Upper lobe of right lung (tissue), 1 donor: ENCODE data around the gene DLEC1. TPM values are rescaled to one million over a fixed set of nuclear protein-coding genes. Genes with fewer than 3 reads are reported as not detected.
A peak's percentile ranks its signal among the peaks of the same experiment; 100 is the strongest.

ENCODE experiments used
- ATAC-seq: fragments of 200-7000 bp; cut with Tn5 transposase; one replicate; pipeline ENCODE4 v1.9.1; 2020; ENCODE audit warnings: mild to moderate bottlenecking, moderate library complexity
- DNase-seq: peaks from one replicate; pipeline ENCODE4 v3.0.0-alpha.2; 2020
- H3K27ac ChIP-seq: fragments of 200-600 bp; one replicate; pipeline ENCODE4 v1.8.0; 2022
- H3K27me3 ChIP-seq: fragments of 200-600 bp; one replicate; pipeline ENCODE4 v1.8.0; 2022; ENCODE audit warnings: mild to moderate bottlenecking
- H3K36me3 ChIP-seq: fragments of 200-600 bp; one replicate; pipeline ENCODE4 v1.8.0; 2022
- H3K4me1 ChIP-seq: fragments of 200-600 bp; one replicate; pipeline ENCODE4 v1.8.0; 2022
- H3K4me3 ChIP-seq: fragments of 200-600 bp; one replicate; pipeline ENCODE4 v1.8.0; 2022; ENCODE audit warnings: mild to moderate bottlenecking
- H3K9me3 ChIP-seq: fragments of 200-600 bp; one replicate; pipeline ENCODE4 v1.8.0; 2022
- CTCF ChIP-seq: fragments of 200-600 bp; IDR thresholded peaks from one replicate; pipeline ENCODE4 v1.8.0; 2022; ENCODE audit warnings: antibody characterized with exemption
- intact Hi-C: fragments of 100-400 bp; cut with DNase I; formaldehyde crosslinking; loops from one replicate; pipeline ENCODE4 v1.11.0; 2022
- total RNA-seq: library from RNA; stranded (reverse); fragmentation: NEBNext Ultra II Directional; extraction: Animal tissue kit (Norgen Biotek cat#: 25700); gene quantifications from one replicate; pipeline ENCODE4 v1.2.1, GENCODE V29; 2021
- donor health status: DM: no; HTN: yes; CAD: no; lungs with severe emphysema.

DLEC1 gene
- total RNA-seq, 1 donor from 2014 or later, result 2.7 TPM

GRCh38 chr3:37994639-37994972 lies 44.4 kb upstream of the DLEC1 start:
- no peak for ATAC-seq
- Histone ChIP-seq H3K9me3 (no peaks in the 10 kb centered on the region), H3K4me1 (peaks cover 21% of the 10 kb centered on the region)

GRCh38 chr3:37995652-37996641 lies 43.1 kb upstream of the DLEC1 start:
- DNase-seq (peak; percentile 33), ATAC-seq (no peak)
- Histone ChIP-seq H3K36me3 (no peaks in the 10 kb centered on the region), H3K27ac (no peak overlapping the region), H3K4me1 (peaks cover 21% of the 10 kb centered on the region), H3K4me3 (no peak overlapping the region), H3K9me3 (no peaks in the 10 kb centered on the region), H3K27me3 (no peaks in the 10 kb centered on the region)
- no peak for TF ChIP-seq CTCF
- intact Hi-C loops, result no loop called here

More at GRCh38 chr3:37994639-37994972, 44.4 kb upstream of the DLEC1 start:
- no peak for TF ChIP-seq CTCF
- peak overlapping the region; percentile 87 for H3K27ac ChIP-seq
- DNase-seq, result no peak
- H3K4me3 ChIP-seq, result peak overlapping the region; percentile 59
- no peaks in the 10 kb centered on the region for H3K36me3 ChIP-seq
- intact Hi-C loops, result no loop called here
- H3K27me3 ChIP-seq, result no peaks in the 10 kb centered on the region

GRCh38 chr3:37996785-37997301 lies 42.2 kb upstream of the DLEC1 start:
- ATAC-seq (peak; percentile 72), DNase-seq (peak; percentile 73)
- Histone ChIP-seq H3K4me1 (peaks cover 21% of the 10 kb centered on the region), H3K4me3 (no peak overlapping the region), H3K9me3 (no peaks in the 10 kb centered on the region), H3K36me3 (peaks cover 3% of the 10 kb centered on the region), H3K27me3 (no peaks in the 10 kb centered on the region), H3K27ac (no peak overlapping the region)
- intact Hi-C loops, result no loop called here
- TF ChIP-seq CTCF, result peak; percentile 97

- Histone ChIP-seq H3K27ac (no peak overlapping the region), H3K4me3 (no peak overlapping the region), H3K9me3 (no peaks in the 10 kb centered on the region), H3K27me3 (no peaks in the 10 kb centered on the region), H3K36me3 (peaks cover 5% of the 10 kb centered on the region), H3K4me1 (peaks cover 21% of the 10 kb centered on the region)
- DNase-seq (peak; percentile 61), ATAC-seq (no peak)
- intact Hi-C loops, result no loop called here
- TF ChIP-seq CTCF, result no peak
Observed at GRCh38 chr3:37997342-37997741, 41.7 kb upstream of the DLEC1 start.

- no peak for TF ChIP-seq CTCF
- Histone ChIP-seq H3K4me3 (peak overlapping the region; percentile 58), H3K4me1 (peaks cover 21% of the 10 kb centered on the region), H3K9me3 (no peaks in the 10 kb centered on the region), H3K36me3 (peaks cover 5% of the 10 kb centered on the region), H3K27ac (peak overlapping the region; percentile 92), H3K27me3 (no peaks in the 10 kb centered on the region)
- ATAC-seq (no peak), DNase-seq (peak; percentile 68)
- intact Hi-C loops, result no loop called here
Observed at GRCh38 chr3:37997791-37998370, 41.1 kb upstream of the DLEC1 start.
